ENCODE results near the gene CSTB.
"Not testable (repeated sequence)": the region's sequence is repeated elsewhere in the genome, so short reads cannot be mapped to it uniquely, and the experiment has no call there.

CSTB gene, protein sequence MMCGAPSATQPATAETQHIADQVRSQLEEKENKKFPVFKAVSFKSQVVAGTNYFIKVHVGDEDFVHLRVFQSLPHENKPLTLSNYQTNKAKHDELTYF

DNA sequence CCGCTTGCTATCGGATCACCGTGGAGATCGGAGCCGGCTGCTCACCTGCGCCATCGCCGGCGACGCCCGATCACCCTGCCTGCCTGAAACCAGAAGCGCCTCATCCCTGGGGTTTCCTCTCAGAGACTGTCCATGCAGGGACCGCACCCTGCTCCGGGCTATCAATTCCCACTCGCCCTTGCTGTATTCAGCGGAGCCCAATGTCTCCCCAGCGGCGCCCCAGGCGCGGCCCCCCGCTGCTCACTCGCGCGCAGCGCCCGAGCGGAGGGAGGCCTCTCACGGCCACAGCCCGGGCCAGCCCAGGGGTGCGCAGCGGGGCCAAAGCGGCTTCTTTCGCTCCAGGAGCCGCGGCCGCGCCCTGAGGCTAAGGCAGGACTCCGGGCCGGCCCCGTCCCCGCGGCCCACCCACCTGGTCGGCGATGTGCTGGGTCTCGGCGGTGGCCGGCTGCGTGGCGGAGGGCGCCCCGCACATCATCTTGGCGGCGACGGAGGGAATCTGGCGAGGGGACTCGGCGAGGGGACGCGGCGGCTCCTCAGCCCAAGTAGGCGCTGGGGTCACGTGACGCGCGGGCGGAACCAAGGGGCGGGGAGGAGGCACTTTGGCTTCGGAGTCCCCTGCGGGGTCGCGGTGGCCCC is at the start of gene CSTB:
Gene CSTB (minus strand): TSS at position 514 of the 636 bp plus-strand sequence. CDS start 39 bp downstream, at position 475.
- DNase-seq = peak; percentile 73 to 85

DNA sequence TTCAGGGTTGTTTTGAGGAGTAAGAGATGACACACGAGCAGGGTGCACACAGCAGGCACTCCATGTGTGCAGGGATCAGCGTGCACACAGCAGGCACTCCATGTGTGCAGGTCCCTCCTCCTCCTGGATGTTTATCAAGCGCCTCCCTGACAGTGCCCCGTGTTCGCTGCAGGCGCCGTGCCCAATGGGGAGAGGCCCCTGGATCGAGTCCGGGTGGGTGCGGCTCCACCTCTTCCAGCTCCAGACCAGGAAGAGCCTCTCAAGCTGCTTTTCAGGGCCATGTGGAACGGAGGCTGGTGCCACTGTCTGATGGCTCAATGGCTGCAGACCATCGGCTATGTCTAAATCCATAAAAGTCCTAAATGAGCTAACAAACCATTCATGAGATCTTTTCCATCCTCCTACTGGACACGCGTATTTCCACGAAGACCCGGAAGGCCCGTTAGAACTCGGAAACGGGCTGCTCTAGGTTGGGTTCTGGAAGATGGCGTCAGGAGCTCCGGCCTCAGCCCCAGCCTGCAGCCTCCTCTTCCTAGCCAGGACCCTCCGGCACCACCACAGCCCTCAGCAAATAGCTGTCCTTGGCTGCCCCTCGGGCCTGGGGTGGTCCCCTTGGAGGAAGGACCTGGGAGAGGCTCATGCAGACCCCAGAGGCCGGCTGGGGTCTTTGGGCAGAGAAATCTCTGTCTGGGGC is 49.3 kb upstream of the CSTB start:
- DNase-seq = no peak

DNA sequence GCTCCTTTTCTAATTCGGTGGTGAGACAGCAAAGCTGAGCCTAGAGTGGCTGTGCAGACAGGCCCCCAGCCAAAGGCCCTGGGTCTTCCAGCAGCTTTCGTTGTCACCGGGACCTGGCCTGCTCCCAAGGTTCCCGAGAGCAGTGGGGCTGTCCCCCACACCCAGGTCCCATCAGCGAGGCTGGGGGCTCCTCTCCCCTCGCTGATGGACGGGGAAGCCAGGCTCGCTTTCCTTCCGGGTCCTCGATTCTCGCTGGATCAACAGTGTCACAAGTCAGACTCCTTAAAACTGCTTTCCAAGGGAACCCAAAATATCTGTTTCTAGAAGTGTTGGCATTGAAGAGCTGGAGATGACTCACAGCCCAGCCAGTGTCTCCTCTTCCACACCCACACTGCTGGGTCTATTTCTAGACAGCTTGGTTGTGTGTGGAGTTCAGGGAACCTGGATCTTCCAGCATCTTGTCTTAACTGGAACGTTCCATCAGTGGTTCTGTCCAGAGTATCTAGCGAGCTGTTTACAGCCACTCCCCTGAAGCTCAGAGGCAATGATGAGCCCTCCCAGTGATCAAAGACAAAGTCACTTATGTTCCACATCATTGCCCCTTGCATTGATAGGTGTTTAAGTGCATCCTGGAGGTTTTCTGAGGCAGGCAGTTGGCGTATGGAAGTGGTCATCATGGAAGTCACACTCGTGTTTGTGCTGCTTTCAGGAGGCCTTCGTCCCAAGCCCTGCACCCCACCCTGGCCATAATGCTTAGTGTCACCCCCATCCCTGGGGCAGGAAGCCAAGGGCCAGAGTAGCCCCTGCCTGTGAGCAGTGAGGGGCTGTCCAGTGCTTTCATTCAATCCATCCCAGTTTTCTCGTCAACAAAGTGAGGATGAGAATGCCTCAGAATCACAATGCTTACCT is 48.5 kb upstream of the CSTB start:
- no peak for DNase-seq

DNA sequence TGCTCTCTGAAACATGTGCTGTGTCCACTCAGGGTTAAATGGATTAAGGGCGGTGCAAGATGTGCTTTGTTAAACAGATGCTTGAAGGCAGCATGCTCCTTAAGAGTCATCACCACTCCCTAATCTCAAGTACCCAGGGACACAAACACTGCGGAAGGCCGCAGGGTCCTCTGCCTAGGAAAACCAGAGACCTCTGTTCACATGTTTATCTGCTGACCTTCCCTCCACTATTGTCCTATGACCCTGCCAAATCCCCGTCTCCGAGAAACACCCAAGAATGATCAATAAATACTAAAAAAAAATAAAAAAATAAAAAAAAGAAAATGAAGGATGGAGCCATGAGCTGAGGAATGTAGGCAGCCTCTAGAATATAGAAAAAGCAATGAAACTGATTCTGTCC is 46.6 kb upstream of the CSTB start:
- DNase-seq = not testable (repeated sequence)

DNA sequence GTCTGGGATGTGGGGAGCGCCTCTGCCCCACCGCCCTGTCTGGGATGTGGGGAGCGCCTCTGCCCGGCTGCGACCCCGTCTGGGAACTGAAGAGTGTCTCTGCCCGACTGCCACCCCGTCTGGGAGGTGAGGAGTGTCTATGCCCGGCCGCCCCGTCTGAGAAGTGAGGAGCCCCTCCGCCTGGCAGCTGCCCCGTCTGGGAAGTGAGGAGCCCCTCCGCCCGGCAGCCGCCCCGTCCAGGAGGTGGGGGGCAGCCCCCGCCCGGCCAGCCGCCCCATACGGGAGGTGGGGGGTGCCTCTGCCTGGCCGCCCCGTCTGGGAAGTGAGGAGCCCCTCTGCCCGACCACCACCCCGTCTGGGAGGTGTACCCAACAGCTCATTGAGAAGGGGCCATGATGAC is 46.1 kb upstream of the CSTB start:
- not testable (repeated sequence) for DNase-seq

DNA sequence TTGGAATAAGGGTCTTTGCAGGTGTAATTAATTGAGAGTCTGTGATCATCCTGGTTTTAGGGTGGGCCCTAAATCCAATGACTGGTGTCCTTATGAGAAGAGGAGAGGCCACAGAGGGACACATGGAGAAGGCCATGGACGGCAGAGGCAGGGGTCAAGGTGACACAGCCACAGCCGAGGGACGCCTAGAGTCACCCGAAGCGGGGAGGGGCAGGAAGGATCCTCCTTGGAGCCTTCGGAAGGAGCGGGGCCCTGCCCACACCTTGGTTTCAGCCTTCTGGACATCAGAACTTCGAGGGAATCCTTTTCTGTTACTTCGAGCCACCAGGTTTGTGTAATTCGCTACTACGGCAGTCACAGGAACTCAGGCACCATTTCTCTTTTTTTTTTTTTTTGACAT is 44.4 kb upstream of the CSTB start:
- no peak for DNase-seq

DNA sequence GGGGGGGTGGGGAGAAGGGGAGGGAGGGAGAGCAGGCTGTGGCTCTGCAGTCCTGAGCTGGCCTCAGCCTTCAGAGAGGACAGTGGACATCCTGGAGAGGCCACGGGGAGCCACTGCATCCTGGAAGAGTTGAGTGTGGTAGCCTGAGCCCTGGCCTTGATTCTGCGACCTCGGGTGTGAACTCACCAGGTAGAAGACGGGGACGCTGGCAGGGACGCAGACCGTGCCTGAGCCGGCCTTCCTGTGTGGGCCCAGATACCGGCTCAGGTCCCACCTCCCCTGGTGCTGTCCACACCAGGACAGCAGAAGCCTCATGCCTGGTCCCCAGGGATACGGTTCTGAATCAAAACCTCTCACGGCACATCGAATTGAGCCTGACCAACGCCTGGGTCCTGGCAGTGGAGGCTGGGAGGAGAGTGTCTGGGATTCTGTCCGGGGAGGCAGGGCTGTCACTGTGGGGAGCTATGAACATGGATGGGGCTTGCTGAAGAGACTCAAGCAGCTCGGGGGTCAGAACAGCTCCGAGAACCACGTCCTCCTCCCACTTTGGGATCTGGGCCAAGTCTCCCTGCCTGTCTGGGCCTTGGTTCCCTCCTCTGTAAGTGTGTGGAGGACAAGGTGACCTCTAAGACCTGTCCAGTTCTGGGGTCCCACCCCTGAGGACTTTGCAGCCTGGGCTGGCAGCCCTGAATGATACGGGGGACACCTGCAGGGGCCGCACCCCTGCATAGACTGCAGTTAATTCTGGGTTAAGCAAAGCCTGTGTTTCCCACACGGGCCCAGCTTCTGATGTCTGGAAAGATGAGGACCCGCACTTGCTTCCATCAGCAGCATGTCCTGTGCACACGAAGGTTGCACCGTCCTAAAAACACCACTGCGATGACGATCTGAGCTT is 43.6 kb upstream of the CSTB start:
- DNase-seq = no peak

DNA sequence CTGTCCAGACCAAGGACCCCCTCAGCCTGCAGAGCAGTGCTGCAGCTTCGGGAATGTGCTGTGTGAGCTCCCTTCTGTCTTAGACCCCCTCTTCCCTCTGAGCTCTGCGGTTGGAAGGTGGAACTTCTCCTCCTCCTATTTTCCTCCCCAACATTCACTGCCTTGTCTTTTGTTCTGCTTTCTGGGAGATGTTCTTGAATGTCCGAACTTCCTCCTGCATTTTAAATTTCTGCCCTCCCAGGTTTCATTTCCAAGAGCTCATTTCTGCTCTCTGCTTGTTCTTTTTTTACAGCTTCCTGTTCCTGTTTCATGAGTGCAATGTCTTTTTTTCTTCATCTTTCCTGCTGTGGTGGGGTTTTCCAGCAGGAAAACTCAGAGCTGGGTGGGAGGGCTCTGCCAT is 42.6 kb upstream of the CSTB start:
- DNase-seq = no peak

DNA sequence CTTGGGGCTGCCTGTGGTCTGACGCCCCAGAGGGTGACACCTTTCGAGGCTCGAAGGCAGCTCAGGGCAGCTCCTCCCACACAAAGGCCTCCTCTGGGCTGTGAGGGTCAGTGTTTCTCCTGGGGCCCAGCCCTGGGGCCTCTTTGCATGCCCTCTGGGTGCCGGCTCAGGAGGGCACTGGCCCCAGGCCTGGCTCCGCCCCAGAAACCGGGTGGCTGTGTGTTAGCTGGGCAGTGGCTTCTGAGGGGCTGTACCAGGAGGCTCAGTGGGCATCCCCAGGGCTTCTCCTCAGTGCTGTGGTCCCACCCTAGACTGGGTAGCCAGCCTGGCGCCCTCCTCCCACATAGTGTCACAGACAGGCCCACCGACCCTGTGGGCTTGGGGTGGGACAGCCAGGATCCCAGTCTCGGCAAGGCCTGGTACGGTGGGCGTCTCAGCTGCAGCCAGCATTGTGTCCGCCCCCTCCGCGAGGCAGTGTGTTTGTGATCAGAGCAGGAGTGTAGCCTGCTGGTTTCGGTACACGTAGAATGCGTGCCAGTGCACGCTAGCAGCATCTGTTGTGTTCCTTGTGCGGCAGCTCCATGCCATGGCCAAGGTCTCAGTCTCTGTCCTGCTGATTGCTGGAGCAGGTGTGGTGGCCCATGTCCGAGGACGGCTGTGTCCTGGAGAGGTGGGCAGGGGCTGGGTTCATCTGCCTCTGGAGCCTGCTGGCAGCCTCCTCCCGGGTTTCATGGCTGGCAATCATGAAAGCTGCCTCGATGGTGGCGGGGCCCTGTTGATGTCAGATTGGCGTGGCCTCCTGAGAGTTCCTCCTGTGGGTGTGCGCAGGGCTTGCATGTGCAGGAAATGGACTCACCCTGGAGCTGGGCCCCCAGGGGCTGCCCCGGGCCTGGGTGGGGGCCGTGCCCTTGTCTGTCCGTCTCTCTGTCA is 41.3 kb upstream of the CSTB start:
- peak in 1 of 2 donors; percentile 24 for DNase-seq

DNA sequence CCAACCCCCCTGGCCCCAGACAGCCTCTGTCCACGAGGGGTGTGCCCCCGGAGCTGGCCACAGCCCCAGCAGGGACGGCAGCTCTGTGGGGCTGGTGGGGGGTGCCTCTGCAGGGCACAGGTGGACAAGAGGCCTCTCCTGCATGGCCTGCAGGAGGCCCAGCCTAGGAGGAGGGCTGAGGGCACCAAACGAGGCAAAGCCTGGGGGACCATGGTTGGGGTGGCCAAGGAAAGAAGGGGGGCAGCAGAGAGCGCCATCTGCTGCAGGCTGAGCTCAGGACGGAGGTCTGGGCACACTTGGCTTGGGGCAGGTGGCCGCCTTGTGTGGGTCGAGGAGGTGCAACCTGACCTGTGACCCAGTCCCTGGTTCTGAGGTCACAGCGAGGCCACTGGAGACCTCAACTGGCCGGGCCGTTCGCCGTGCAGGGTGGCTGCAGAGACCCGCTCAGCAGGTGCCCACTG is 40.5 kb upstream of the CSTB start:
- DNase-seq = no peak

DNA sequence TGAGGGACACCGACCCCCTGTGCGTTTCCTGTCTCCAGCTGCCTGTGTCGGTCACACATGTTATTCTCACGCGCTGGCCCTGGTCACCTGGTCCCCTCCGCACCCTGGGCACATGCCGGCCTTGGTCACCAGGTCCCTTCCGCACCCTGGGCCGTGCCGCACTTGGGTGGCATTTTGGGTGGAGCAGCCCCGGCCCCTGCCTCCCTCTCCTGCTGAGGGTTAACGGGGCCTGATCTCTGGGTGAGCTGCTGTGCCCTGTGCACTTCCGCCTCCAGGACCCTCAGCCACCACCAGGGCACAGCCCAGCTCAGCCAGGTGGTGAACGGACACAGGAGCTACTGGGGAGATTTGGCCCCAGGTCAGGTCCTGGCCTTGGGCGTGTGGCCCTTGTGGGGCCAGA is 39.9 kb upstream of the CSTB start:
- DNase-seq = no peak

DNA sequence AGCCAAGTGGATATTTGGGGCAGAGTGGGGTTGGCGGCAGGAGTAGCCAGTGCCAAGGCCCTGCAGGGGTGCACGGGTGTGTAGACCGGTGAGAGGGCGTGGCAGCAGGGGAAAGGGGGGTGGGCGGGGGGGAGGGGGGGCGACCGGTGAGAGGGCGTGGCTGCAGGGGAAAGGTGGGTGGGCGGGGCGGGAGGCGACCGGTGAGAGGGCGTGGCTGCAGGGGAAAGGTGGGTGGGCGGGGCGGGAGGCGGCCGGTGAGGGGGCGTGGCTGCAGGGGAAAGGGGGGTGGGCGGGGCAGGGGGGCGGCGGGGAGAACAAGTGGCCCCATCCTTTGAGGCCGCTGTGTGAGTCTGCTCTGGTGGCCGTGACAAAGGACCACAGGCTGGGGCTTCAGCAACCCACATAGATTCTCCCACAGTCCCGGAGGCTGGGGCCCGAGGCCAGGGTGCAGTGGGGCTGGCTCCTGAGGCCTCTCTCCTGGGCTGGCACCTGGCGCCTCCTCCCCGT is 39.1 kb upstream of the CSTB start:
- DNase-seq = no peak

DNA sequence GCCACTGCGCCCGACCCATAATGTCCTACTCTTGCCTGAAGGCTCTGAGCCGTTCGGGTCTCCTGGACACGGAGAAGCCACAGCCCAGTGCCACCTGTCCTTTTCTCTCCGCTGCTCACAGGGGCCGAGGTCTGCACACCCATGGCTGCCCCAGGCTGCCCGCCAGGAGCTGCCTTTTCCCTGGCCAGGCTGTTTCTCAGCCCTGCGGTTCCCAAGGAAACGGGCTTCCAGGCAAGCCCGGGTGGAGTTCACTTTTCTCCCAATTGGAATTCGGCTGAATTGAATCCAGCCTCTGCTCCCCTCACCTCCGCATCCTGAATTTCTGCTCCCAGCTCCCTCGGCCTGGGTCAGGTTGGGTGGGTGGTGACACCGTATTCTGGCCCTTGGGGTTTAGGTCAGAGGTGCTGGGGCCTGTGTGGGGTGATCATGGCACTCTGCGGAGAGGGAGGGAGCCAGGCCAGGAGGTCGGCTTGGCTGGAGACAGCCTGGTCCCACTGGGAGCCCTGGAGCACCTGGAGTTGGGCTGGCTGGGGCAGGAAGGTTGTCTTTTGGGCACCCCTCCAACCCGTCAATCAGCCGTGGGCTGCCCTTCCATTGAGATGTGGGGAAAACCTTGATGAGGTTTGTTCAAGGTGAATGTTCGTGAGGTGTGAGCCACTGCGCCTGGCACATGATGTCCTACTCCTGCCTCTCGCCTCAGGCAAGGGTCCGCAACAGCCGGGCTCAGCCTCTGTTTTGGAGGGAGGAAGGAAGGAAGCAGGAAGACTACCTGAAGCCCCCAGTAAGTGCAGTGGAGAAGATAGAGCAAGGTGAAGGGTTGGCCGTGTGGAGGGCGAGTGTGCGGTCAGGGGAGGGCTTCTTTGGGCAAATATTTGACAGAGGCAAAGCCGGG is 38.4 kb upstream of the CSTB start:
- no peak for DNase-seq

DNA sequence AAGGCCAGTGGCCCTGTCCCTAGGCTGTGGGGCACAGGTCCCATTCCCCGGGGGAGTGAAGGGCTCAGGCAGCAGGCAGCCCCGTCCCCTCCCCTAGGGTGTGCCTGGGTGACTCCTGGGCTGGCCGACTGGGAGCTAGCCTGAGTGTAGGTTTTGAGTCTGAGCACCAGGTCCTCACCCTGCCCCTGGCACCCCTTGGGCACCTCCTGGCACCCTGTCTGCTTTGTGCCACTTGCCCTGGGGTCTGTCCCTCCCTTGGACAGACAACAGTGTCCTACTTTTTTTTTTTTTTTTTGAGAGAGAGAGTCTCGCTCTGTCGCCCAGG is 37.5 kb upstream of the CSTB start:
- no peak for DNase-seq

DNA sequence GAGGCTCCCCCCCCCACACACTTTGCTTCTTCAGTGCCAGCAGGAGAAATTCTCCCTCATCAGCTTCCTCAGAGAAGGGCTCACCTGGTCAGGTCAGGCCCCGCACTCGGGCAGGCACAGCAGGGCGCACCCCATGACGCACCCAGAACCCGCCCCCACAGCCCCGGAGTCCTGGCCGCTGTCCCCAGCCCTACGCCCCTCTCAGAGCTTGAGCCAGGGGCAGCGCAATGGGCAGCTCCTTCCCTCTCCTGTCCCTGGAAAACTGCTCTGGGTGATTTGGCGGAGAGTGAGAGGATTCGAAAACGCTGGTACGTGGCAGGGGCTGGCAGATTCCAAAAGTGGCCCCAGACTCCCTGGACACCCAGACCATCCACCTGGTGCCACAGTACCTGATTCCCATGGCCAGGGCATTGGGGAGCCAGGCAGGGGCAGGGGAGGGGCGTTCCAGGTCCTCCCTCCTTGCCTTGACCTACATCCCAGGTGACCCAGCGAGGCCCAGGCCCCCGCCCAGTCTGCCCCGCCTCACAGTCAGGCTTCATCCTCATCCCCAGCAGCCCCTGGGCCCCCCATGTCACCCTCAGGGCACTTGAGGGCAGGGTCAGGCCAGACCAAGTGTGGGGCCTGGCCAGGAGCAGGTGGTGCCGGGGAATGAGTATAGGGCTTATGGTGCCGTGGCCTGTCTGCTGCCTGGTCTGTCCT is 37.0 kb upstream of the CSTB start:
- no peak for DNase-seq

DNA sequence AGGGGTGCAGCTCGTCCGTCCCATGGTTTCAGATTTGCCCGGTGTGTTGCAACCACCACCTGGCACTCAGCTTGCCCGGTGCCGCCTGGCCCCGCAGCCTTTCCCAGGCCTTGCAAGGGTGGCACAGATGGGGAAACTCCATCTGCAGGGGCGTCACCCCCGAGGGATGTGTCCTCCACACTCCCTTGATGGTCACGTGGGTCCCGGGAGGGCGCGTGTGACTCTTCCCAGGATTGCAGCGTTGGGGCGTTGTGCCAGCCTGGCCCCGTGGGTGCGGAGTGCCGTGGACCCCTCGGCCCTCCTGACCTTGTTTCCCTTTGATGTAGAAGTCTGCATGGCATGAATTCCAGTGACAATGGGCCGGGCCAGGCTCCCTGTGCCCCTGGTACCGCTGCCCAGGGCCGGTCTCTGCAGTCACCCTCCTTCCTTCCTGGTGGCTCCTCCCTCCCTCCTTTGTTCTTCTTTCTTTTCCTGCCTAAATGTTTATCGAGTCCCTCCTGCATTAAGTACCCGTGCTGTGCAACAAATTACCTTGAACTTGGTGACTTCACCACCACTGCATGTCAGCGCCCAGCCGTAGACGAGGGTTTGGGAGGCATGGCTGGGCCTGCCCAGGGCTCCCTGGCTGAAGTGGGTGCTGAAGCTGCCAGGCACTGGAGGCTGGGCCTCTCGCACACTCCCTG is 36.2 kb upstream of the CSTB start:
- peak in 1 of 2 donors; percentile 31 for DNase-seq

DNA sequence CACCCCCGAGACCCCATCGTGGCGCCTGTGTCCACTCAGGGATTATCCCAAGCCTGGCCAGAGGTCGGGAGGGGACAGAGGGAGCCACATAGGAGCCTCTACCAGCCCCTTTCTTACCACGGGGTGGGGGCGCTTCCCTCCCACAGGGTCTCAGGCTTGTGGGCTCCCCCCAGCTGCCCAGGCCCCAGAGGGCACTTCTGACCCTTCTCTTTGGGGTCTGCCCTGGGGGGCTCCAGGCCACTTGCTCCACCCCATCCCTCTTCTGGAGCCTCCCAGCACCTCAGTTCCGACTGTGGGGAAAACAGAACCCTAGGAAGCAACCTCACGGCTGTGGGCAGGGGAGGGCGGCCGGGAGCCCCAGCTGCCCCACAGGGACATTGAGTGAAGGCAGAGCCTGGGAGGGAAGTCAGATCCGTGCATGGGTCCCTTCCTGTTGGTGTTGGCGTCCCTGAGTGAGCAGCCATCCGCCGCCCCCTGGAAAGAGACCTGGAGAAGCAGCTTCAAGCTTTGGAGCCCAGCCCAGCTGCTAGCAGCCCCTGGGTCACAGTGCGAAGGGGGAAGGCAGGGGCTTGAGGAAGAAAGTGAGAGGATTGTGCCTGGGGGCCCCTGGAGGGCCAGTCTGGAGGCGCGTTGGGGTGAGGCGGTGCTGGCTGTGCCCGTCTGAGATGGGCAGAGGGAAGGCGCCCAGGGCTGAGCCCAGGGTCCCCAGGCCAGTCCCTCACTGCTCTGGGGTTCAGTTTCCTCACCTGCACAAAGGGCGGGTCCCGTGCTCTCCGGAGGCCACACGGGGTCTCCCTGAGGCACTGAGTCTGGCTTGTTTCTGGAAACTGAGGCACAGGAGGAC is 35.4 kb upstream of the CSTB start:
- DNase-seq = no peak
